Measurements from ENCODE around the gene LRRK1.

GRCh38 chr15:101066501-101067408 lies 147.6 kb downstream of the LRRK1 start:
- TF ChIP-seq MAX (IDR thresholded peaks at IDR 0.05) (no peak), ZBTB7A (IDR thresholded peaks at IDR 0.05; ENCODE audit: low read depth) (no peak), USF1 (IDR thresholded peaks at IDR 0.05) (no peak), REST (IDR thresholded peaks at IDR 0.05; ENCODE audit: low read depth) (no peak), TAF1 (IDR thresholded peaks at IDR 0.05; ENCODE audit: low read depth) (no peak), EP300 (IDR thresholded peaks at IDR 0.05; ENCODE audit: borderline replicate concordance) (no peak), RAD21 (IDR thresholded peaks at IDR 0.05; ENCODE audit: low read depth) (no peak), YY1 (IDR thresholded peaks at IDR 0.05; ENCODE audit: low read depth) (no peak), FOXM1 (IDR thresholded peaks at IDR 0.05; ENCODE audit: borderline replicate concordance, low read depth) (no peak), CREB1 (IDR thresholded peaks at IDR 0.05; ENCODE audit: low read depth) (no peak), TCF12 (IDR thresholded peaks at IDR 0.05; ENCODE audit: low read depth) (no peak)
